Ovary (tissue), 9 donors: ENCODE data around the gene MUC2. TPM values are rescaled to one million over a fixed set of nuclear protein-coding genes. Genes with fewer than 3 reads are reported as not detected.

Experiments
- DNase-seq, 5 donors: peaks; one replicate each; pipeline ENCODE4 v3.0.0-alpha.2; 2019 to 2020
- H3K27ac ChIP-seq, 2 donors: fragments of 200-600 bp; one replicate each; pipeline versions ENCODE4 v1.5.1 to v1.8.0; 2019 to 2022
- H3K27me3 ChIP-seq: fragments of 200-600 bp; one replicate; pipeline ENCODE4 v1.8.0; 2022
- H3K36me3 ChIP-seq: fragments of 200-600 bp; sonication (generic); one replicate; pipeline ENCODE4 v1.5.1; 2019
- H3K4me1 ChIP-seq: one replicate; pipeline ENCODE4 v1.8.1; 2013; ENCODE audit warnings: mild to moderate bottlenecking, moderate library complexity; ENCODE audit not compliant: insufficient read depth
- H3K4me3 ChIP-seq: fragments of 200-600 bp; sonication (generic); one replicate; pipeline ENCODE4 v1.5.1; 2017
- H3K9me3 ChIP-seq, 2 donors: fragments of 200-600 bp in 1 of 2; sonication (generic) in 1 of 2; one replicate each; pipeline versions ENCODE4 v1.5.1 to v1.8.1; 2013 to 2019; ENCODE audit warnings: mild to moderate bottlenecking in 1 of 2, moderate library complexity in 1 of 2
- CTCF ChIP-seq, 3 donors: fragments of 450-650 bp in 2 of 3; fragments of 200-600 bp in 1 of 3; IDR thresholded peaks; one replicate each; pipeline versions ENCODE4 v1.5.1 to v1.8.0; 2016 to 2022; ENCODE audit warnings: antibody characterized with exemption in 3 of 3, mild to moderate bottlenecking in 1 of 3
- EP300 ChIP-seq: sonication (generic); formaldehyde crosslinking; IDR thresholded peaks from one replicate; pipeline ENCODE4 v1.6.1; 2017; ENCODE audit warnings: antibody characterized with exemption
- POLR2A ChIP-seq: fragments of 450-650 bp; IDR thresholded peaks from one replicate; pipeline ENCODE4 v1.6.1; 2017; ENCODE audit warnings: antibody characterized with exemption, mild to moderate bottlenecking, moderate library complexity
- WGBS, 3 donors: extraction: QIAGEN DNeasy Blood & Tissue Kit in 1 of 3; methylation state at CpG; one replicate each; pipeline versions ENCODE4 v1.1.5 to v1.1.7; 2013 to 2017; 5-methylcytosine and 5-hydroxymethylcytosine counted together
- intact Hi-C, 4 donors: fragments of 100-400 bp; cut with DNase I; formaldehyde crosslinking; loops; one replicate each; pipeline versions ENCODE4 v1.11.0 to v1.15.1; 2022 to 2023
- polyA plus RNA-seq, 2 donors: library from polyadenylated mRNA; stranded (reverse); fragments of 200-250 nt in 1 of 2; fragments of 350-450 nt in 1 of 2; fragmentation: Illumina TruSeq in 1 of 2; extraction: RNeasy Lipid Tissue Mini Kit (QIAGEN cat#74804) in 1 of 2; gene quantifications; one replicate each; pipeline ENCODE4 v1.2.3, GENCODE V29; 2013 to 2014
- total RNA-seq, 7 donors: library from RNA; depleted of rRNA in 2 of 7; stranded (reverse); fragments of >200 nt in 2 of 7; fragmentation: NEBNext Ultra II Directional in 3 of 7; extraction: Animal tissue kit (Norgen Biotek cat#: 25700) in 3 of 7; gene quantifications; one replicate each; pipeline versions ENCODE4 v1.1.0 to v1.2.4, GENCODE V29; 2016 to 2023
- donor health status: DM: no; HTN: no; CAD: no; lungs with moderate emphysema.
- donor health status: DM: no; HTN: no; CAD: no.
- donor health status: Bipolar disorder and iron deficiency.
- donor health status: DM: yes; HTN: yes; CAD: no.
- donor health status: DM: no; HTN: no; CAD: no.
- donor health status: DM: yes; HTN: yes; CAD: no.

MUC2 gene
- total and polyA plus RNA-seq, 9 donors = 0.02 to 3.3 (median 0.10) TPM; not detected in 4

- no peak overlapping the region for H3K4me3 ChIP-seq
- peaks cover 6% of the 10 kb centered on the region for H3K4me1 ChIP-seq
- no peaks in the 10 kb centered on the region for H3K36me3 ChIP-seq
- intact Hi-C loops = loop anchor here in 1 of 4 donors (5.0 kb wide), 1 partner anchor 112 kb away; the partner anchor contains the start of gene AP2A2
- 85 to 92% (median 86%) methylated on average over 12 of the region's 12 CpGs for WGBS, 3 donors
- no peak overlapping the region for H3K27ac ChIP-seq
- H3K9me3 ChIP-seq = no peaks in the 10 kb centered on the region
- H3K27me3 ChIP-seq = no peaks in the 10 kb centered on the region
- no peak for DNase-seq
- TF ChIP-seq EP300 (no peak), POLR2A (no peak), CTCF (IDR thresholded peaks at IDR 0.05) (no peak)
Observed at GRCh38 chr11:1038921-1039320, 35.8 kb upstream of the MUC2 start.

GRCh38 chr11:1039481-1040427 is 34.9 kb upstream of the MUC2 start:
- TF ChIP-seq CTCF (IDR thresholded peaks at IDR 0.05) = no peak
- no peak for TF ChIP-seq POLR2A
- TF ChIP-seq EP300 = no peak
- WGBS, 3 donors = 45 to 66% (median 56%) methylated on average over 13 to 32 of the region's 32 CpGs
- intact Hi-C loops = loop anchor here in 1 of 4 donors (5.0 kb wide), 1 partner anchor 112 kb away; the partner anchor contains the start of gene AP2A2

GRCh38 chr11:1040428-1041148 is 34.1 kb upstream of the MUC2 start:
- DNase-seq = no peak
- Histone ChIP-seq H3K4me1 (peaks cover 2% of the 10 kb centered on the region), H3K27me3 (no peaks in the 10 kb centered on the region), H3K4me3 (no peak overlapping the region), H3K27ac (no peak overlapping the region), H3K36me3 (no peaks in the 10 kb centered on the region), H3K9me3 (no peaks in the 10 kb centered on the region)
- intact Hi-C loops = no loop called here
- TF ChIP-seq EP300 (no peak), POLR2A (no peak), CTCF (IDR thresholded peaks at IDR 0.05) (no peak)
- 55 to 66% (median 64%) methylated on average over 15 to 16 of the region's 16 CpGs for WGBS, 3 donors

More at GRCh38 chr11:1039481-1040427, 34.9 kb upstream of the MUC2 start:
- no peaks in the 10 kb centered on the region for H3K27me3 ChIP-seq
- H3K4me3 ChIP-seq = no peak overlapping the region
- no peak overlapping the region for H3K27ac ChIP-seq
- H3K4me1 ChIP-seq = peaks cover 2% of the 10 kb centered on the region
- no peak for DNase-seq
- no peaks in the 10 kb centered on the region for H3K9me3 ChIP-seq
- no peaks in the 10 kb centered on the region for H3K36me3 ChIP-seq

- TF ChIP-seq CTCF (IDR thresholded peaks at IDR 0.05) = no peak
- no peak for TF ChIP-seq POLR2A
- no peak for TF ChIP-seq EP300
- DNase-seq = no peak
- Histone ChIP-seq H3K27ac (no peak overlapping the region), H3K36me3 (no peaks in the 10 kb centered on the region), H3K4me1 (peaks cover 2% of the 10 kb centered on the region), H3K4me3 (no peak overlapping the region), H3K27me3 (no peaks in the 10 kb centered on the region), H3K9me3 (no peaks in the 10 kb centered on the region)
- intact Hi-C loops = no loop called here
- 40 to 49% (median 43%) methylated on average over 8 of the region's 8 CpGs for WGBS, 3 donors
Observed at GRCh38 chr11:1041149-1041467, 33.6 kb upstream of the MUC2 start.
